NOMO-1 (cell line): Measurements from ENCODE around the gene HIVEP3.

Source experiments
- DNase-seq, 2 experiments: peaks; one replicate each; lab custom pipeline; 2025; ENCODE audit not compliant: unreplicated experiment in 2 of 2; lab: John Stamatoyannopoulos, UW

Gene HIVEP3

GRCh38 chr1:41609166-41609883, 309.4 kb downstream of the HIVEP3 start:
- no peak for DNase-seq

DNA sequence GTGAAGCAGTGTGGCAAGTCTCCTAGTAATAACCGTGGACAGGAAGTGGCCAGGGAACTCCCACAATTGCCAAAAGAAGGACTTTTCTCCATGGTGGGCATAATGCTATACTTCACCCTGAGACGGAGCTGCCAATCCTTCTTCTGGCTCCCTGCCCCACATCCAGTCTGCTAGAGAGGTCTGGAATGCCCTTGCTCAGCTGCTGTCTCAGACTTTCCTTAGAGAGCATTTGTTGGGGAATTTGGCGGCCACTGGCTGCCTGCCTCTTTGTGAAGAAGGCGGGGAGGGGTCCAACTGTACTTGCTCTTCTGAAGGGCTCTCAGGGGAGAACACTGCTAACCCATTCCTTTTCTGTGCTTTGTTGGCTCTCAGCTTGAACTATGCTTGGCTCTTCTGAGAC, 310.5 kb downstream of the HIVEP3 start:
- DNase-seq = no peak

DNA sequence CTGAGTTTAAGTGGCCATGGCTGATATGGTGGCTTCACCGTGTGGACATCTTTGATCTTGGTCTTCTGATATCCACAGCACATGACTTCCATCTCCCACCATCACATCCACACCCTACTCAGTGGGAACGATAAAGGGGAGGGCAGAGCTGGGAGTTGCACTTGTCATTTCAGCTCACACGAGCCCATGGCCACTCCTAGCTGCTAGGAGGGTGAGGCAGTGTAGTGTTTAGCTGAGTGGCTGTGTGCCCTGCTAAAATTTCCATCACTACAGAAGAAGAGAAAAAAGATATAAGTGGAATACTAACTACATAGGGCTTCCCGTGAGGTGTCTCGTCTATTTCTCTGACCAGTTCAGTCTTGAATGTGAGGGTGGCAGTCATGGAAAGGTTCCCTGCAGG, 310.9 kb downstream of the HIVEP3 start:
- DNase-seq = no peak

- no peak for DNase-seq
These were observed 318.8 kb downstream of the HIVEP3 start for GRCh38 chr1:41599912-41600311.

GRCh38 chr1:41598325-41598724, 320.4 kb downstream of the HIVEP3 start:
- DNase-seq = no peak

GRCh38 chr1:41592451-41593125, 326.1 kb downstream of the HIVEP3 start:
- DNase-seq = no peak

DNA sequence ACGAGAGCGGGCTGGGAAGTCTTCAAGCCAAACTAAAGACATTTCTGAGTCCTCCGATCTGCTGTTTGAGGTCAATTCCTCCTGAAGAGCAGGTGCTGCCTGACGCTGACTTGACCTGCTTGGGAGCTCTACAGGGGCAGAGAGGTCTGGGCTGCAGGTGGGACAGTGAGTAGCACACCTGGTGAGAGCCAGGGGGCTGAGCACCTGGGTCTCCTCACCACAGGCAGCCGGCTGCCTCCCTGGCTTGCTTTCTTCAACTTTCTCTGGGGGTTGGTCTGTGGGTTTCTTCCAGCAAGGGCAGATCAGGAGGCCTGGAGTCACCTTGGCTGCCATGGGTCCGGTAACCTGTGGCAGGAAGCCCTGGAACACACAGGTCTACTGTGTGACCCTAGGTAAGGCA, 326.8 kb downstream of the HIVEP3 start:
- DNase-seq = no peak

DNA sequence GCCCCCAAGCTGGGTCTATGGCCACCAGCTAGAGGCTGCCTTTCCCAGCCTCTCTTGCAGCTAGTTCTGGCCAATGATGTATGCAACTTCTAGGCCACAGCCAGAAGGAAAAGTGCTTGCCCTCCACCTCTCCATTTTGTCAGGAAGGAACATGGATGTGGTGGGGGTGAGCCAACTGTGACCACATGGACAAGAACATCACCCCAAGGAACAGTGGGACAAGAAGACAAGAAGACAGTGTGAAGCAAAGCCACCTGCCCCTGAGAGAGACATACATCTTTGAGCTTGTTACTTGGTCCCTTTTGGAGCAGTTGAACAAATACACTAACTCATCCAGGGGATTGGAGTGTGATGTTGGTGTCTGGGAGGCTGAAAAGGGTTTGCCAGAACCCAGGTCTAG, 328.4 kb downstream of the HIVEP3 start:
- DNase-seq = no peak

- DNase-seq = no peak
These were observed 329.3 kb downstream of the HIVEP3 start for GRCh38 chr1:41589395-41589794.

GRCh38 chr1:41588334-41588875, 330.3 kb downstream of the HIVEP3 start:
- DNase-seq = no peak

DNA sequence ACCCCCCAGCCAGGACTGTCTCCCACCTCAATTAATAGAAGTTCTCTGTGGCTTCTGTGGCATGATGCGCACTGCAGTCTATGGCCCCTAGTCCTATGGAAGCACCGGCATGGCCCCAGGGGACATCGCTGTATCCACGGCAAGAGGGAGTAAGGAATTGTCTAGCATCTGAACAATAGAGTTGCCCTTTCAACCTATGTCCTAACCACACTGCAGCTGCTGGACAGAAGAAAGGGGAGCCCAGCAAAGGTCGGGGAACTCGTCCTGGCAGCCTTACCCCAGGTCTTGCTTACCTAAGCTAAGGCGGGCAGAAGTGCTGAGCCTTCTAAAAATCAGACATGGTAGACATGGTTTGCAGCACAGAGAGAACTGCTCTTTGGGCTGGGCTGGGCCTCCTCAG, 330.9 kb downstream of the HIVEP3 start:
- DNase-seq = no peak

GRCh38 chr1:41586230-41586629, 332.5 kb downstream of the HIVEP3 start:
- no peak for DNase-seq

DNA sequence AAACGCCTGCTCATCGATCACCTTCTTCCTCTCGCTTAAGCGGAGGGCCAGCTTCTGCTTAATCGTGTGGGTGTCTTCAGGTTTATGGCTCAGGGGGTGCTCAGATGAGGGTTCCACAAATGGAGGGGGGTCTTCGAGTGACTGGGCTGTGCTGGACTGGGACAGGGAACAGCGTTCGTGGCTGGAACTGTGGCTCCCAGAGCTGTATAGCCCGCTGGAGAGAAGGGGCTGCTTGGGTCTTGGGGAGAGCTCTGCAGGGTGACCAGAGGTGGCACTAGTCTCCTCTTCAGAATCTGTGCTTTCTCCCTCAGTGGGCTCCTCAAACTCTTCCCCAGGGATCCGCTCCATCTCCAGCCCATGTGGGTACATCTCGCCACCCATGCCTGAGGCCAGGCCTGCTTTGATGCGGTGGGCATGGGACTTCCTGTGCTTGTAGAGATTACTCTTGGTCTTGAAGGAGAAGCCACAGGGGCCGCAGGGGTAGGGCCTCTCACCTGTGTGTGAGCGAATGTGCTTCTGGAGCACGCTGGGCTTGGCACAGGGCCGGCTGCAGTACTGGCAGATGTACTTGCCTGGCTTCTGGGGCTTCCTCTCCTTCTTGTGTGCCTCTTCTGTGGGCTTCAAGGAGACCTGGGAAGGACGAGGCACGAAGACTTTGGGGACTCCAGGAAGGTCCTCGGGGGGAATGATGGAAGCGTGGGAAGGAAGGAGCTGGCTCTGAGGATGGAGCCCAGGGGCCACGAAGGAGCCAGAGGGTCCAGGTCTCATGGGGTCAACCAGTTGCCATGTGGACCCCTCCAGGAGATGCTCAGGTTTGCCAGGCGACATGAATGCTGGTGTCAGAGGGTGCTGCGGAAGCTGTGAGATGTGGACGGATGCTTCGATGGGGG, 334.8 kb downstream of the HIVEP3 start:
- DNase-seq = no peak

DNA sequence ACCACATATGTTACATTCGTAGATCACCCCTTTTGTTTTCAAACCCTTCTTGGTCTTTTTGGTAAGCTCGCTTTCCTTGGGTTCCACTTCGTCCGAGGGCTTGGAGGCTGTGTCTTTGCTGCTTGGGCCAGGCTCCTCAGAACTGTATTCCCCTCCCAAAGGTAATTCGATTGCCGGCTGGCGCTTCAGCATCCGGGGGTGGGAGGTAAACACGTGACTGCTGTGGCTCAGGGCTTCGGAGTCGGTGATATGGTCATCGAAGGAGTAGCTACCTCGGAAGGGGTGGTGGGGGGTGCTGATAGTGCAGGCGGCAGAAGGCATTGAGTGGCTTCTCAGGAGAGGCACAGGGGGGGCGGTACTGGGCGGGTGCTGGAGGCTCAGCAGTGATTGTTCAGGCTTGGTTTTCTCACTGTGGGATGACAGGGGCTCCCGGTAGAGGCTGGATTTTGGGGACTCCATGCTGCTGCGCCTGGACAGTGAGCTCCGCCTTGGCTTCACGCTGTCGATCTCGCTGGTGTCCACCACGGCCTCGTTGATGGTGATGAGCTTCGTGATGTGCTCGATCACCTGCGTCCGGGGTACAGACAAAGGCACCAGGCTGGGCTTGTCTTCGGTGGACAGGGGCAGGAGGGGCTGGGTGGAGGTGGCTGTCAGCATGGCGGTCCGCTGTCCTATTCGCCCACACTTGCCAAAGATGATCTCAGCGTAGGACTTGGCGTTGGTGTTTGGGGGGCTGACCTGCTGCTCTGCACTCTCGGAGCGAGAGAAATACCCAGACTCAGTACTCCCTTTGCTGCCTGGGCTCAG, 335.7 kb downstream of the HIVEP3 start:
- no peak for DNase-seq

DNA sequence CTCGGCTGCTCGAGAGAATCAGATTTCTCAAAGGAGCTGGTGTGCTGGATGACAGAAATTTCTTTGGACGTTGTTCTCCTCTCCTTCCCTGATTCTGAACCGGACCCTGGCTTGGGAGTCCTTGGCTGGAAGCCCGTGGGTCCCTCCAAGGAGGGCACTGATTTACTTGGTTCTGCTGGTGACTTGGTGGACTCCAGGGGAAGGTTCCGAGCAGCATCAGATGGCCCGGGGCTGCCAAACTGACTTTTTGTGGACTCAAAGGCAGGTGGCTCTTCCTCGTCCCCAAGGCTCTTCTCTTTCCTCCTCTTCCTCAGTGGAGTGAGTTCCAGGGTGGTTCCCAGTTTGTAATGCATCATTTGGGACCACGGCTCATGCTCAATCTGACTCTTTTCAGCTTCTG, 336.4 kb downstream of the HIVEP3 start:
- no peak for DNase-seq

- no peak for DNase-seq
These were observed 336.8 kb downstream of the HIVEP3 start for GRCh38 chr1:41582004-41582325.

DNA sequence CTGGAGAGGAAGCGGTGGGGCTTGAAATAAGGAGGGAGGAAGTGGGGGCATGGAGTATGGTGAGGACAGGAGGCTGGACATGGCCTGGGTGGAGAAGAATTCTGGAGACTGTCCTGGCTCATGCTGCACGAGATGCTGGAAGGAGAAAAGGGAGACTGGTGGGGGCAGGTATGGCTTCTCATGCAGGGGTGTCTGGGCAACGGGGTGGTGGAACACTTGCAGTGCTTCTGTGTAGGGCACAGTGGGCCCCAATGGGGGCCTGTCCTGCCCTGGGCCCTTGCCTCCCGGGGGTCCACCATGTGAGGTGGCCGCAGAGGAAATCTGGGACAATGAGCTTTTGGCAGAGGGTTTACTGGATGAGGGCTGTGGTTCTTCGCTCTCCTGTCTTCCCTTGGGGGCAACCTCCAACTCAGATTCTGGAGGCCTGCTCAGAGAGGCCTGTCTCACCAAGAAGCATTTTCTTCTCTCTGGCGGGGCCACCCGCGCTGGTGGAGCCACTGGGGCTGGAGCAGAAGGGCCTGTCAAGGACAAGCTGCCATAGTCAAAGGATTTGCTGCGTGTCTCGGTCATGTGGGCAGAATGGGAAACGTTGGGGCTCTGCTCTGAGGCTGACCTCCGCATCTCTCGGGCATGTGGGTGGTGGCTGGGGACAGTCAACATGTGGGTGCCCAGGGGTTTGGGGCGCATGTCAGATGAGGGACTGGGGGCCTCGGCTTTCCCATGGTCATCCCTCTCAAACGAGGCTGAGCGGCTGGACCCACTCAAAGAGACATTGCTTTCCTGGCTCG, 337.3 kb downstream of the HIVEP3 start:
- no peak for DNase-seq

GRCh38 chr1:41580520-41581172, 338.1 kb downstream of the HIVEP3 start:
- no peak for DNase-seq

DNA sequence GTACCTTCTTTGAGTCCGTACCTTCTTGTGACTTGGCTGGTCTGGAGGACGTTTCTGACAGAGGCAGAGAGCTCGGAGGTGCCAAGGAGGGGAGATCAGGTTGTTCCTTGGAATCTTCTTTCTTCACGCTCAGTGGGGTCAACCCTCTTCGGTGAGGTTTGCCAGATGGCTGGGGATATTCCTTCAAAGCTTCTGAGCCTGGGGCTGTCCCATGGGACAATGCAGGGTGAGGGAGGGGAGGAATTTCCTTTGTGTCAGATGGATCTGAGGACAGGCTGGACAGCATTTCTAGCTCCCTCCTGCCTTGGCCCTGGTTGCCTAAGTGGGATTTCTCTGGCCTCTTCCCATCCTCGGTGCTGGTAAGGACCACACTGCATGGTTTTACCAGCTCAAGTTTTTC, 338.7 kb downstream of the HIVEP3 start:
- DNase-seq = no peak
